Activated naive CD4-positive, alpha-beta T cell treated with anti-CD3 and anti-CD28 coated beads, Interleukin-2, amount 50 U/mL, for 16 hours (primary cell): Measurements from ENCODE around the gene KRT79.

Source experiments
- DNase-seq: peaks from one replicate; pipeline ENCODE4 v3.0.0-alpha.2; 2020

Gene KRT79

DNA sequence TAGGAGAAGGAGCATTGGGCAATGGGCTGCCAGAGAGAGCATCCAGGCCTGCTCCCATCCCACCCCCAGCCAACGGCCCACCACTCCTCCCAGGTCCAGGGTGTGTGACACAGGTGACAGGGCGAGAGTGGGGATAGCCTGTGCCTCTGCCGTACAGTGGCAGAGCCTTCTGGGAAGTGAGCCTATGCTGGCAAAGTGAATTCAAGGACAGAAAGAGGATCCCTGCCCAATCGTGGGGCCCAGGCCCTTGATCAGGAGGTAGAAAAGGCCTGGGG lies 553 bp upstream of the KRT79 start:
- no peak for DNase-seq

DNA sequence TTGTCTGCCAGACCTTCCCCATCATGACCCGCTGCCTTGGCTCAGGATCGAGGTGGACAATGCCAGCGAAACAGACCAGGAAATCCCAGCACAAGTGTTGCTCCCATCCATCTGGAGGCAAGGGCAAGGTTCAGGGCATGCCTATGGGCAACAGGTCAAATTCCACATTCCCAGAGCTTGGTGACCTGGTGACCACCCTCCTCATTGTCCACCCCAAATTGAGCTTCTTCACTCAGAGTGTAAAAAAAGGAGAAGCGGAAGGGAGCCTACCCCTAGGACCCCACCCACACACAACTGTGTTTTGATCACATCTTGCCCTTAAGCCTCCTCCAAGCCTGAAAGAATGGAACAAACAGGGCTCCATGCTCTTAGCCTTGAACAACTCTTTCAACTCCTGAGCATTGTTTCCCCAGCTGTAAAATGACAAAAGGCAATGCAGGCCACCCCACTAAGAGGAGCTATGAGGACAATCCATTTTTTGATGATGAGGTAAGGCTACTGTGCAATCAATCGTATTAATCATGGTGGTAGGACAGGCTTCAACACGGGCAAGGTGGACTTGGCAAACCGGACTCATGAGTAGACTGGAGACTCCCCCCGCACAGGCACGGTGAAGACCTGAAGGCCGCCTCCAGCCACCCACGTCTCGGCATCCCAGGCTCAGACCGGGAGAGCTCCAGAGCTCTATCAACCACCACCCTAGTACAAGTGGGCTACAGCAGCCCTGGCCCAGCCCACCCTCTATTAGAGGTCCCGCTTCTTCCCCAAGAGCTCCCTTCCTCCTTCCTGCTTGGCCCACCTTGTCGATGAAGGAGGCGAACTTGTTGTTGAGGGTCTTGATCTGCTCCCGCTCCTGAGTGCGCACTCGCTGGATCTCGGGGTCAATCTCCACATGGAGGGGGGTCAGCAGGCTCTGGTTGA lies 866 bp downstream of the KRT79 start:
- no peak for DNase-seq

DNA sequence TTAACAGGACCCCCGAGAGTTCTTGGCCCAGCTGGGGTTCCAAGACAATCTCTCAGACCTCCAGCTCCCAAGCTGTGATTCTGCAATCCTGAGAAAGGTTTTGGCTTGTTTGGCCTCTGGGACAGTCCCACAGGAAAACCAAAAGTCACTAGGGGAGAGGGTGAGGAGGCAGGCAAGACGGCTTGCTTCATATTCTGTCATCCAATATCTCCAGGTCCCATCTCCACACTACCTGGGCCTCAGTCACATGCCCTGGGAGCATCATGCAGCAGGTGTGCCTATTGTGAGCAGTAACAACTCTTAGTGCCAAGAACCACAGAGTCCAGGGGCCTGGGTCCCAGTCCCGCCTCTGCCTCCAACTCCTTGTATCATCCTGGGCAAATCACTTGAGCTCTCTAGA lies 1.7 kb downstream of the KRT79 start:
- DNase-seq = no peak

DNA sequence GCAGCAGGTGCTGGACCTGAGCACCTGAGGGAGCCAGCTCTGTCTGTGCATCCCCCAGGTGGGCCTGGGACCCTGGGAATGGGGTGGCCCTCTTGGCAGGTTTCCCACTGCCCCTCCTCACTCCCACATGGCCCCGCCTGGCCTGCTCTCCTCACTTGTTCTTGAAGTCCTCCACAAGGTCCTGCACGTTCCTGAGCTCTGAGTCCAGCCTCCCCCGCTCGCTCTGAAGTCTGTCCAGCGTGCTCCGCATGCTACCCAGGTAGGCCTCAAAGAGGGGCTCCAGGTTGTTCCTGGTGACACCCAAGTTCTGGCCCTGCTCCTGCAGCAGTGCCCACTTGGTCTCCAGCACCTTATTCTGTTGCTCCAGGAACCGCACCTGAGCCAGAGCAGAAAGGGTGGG lies 2.9 kb downstream of the KRT79 start:
- no peak for DNase-seq

DNA sequence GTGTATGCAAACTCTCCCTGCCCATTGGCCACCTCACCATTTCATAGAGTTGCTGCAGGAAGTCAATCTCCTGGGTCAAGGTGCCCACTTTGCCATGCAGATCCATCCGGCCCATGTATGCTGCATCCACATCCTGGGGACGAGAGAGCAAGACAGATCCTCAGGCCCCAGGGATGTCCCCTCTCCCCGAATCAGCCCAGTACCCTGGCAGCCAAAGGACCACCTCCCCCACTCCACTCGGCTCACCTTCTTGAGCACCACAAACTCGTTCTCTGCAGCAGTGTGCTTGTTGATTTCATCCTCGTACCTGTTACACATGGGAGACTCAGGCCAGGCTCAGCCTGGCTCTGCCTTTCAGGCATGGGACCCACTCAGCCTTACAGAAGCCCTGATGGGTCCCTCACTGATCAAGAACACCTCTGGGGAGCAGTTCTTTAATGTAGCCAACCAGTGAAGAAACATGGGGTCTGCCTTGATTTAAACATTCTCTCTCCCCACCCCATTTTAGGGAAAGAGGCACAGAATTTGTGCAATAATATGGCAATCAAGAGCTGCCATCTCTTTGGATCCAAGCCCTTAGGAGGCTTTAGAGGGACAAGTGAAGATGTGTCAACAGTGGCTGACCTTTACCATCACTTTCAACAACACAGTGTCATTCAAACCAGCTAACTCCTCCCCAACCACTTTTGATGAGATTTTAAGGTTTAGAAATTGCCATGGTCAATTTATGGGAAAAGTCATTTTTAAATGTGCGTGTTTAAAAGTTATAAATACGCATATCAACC lies 3.9 kb downstream of the KRT79 start:
- no peak for DNase-seq

DNA sequence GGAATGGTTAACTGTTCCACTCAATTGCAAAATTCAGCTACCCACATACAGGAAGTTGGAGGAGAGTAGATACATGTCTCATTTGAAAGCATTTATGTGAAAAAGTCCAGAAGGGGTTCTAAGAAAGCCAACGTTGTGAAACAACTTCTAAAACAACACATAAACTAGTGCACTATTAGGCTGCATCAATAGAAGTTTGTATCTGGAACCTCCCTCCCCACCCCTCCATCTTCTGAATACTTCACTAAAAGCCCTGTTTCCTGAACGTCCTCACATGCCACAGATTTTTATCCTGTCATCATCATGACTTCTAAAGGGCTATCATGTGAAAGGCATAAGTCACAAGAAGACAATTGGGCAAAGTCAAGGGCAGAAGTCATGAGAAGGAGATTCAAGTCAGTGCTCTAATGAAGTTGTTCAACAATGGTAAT lies 5.5 kb downstream of the KRT79 start:
- no peak for DNase-seq

DNA sequence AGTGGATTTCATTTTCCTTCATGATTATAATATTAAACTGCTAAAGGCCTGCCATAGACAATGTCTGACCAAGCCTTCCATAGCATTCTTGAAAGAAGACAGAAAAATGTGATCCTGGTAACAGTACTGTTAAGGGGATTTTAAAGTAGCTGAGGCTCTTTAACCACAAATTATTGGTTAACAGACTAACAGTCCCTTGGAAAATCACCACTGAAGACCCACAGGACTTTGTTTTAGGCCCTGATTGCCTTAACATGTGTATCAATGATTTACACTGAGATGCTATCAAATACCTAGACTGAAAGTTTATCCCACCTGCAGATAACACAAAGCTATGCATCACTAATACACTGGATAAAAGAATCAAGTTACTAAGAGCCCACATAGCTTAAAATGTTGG lies 6.0 kb downstream of the KRT79 start:
- DNase-seq = no peak

DNA sequence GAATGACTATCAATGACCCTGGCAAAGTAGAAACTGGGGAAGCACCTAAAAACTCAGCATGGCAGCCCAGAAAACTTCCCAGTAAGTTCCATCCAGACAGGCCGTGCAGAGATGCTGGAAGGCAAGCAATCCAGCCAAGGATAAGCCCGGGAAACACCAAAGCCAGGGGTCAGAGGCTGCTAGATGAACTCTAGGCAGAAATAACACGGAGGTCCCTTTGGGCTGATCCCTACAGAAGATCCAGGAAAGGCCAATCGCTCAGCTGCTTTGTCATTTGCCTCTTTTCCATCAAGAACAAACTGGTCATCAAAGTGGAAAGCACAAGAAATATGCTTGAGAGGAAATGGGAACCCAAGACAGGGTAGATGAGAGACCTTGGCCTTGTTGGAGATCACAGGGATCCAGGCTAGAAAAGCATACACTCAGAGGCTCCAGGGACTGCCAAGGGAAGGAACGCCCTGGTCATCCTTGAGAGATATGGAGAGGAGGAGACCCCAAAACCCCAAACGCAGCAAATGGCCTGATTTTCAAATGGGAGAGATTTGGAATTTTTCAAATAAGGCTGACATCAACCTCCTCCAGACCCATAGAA lies 6.5 kb downstream of the KRT79 start:
- DNase-seq = no peak

DNA sequence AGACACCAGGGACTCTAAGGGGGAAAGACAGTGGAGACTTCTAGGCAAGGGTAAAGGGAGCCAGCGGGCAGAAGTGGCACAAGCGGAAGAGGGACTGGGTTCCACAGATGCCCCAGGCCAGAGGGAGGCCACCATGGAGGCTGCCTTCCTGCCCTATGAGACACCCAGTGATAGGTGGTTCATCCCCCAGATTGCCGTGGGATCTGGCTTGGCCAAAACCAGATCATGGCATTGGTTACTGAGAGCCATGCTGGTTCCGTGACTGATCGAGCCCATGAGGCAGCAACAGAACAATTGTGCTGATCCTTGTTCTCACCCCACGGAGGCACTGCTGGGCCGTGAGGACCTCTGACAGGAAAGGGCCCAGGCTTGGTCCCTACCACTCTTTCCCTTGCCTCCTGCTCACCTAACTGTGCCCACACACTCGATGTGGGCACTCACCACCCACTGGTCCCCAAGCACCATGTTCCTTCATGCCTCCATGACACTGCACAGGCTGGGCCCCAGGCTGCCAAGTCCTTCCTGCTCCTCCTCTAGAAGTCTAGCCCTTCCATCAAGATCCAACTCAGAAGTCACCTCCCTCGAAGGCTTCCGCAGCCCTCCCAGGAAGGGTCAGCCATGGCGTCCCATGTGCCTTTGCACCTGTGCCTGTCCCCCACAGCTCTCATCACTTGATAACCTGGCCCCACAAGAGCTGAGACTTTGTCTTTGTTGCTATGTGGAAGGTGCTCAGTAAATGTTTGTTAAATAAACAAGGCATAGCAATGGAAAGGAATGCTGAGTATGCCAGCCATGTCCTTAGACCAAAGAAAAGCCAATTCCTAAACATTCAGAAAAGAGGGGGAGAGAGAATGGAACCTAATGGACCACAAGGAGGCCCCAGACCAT lies 7.3 kb downstream of the KRT79 start:
- DNase-seq = no peak

DNA sequence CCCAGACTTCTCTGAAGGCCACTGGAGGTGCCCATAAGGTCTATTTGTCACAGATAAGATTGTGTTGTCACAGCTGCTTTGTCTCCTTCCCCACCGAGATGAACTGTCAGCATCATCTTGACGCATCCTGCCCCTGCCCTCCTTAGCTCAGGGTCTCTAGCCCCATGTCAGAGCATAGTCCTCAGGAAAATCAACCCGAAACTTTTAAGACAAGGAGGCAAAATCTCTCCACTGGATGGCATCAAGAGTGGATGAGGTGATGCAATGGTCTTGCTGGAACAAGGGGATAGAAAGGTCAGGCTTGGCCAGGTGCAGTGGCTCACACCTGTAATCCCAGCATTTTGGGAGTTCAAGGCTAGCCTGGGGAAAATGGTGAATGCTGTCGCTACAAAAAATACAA lies 8.2 kb downstream of the KRT79 start:
- DNase-seq = no peak

DNA sequence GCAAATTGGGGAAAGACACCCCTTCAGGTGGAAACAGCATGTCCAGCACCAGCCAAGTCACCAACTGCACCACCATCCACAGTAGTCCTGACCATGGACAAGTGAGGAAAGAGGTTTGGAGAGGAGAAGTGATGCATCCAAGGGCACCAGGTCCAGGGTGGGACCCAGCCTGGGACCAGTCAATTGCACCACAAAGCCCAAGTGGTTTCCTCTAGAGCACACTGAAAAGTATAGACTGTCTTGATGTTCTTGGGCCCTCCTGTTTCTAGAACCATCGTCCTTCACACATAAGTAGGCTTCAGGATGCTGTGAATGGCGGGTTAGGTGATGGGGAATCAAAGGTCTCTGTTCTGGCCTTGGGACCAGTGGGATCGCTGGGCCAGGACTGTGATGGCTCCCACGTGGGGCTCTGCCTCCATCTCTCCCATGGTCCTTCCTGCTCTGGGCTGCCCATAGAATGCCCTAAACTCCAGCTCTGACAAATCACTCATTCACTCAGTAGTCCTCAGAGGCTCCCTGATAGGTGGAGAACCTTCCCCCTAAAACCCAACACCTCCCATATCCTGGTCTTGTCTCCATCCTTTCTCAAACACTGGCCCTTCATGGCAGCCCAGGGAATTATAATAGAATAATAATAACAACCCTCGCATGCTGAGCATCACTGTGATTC lies 9.2 kb downstream of the KRT79 start:
- no peak for DNase-seq

DNA sequence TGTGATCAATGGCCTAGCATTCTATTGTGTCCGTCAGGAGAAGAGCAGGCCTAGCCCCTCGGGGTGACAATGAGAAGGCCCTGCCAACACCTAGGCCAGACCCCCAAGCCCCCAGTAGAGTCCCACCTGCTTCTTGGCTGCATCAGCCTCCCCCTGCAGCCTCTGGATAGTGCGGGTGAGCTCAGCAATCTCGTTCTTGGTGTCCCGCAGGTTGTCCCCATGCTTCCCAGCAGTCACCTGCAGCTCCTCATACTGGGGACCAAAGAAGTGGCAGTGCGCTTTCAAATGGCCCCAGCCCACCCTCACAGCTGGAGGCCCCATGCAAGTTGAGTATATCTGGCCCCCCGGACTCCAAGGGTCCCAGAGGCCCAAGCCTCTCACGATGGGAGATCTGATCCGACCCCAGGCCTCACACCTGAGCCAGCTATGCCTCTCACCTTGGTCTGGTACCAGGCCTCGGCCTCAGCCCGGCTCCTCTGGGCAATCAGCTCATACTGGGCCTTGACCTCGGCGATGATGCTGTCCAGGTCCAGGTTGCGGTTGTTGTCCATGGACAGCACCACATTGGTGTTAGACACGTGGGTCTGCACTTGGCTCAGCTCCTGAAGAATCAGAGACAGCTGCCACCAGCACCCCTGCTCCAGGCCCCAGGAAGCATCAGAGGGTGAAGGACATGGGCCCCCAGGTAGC lies 10.2 kb downstream of the KRT79 start:
- DNase-seq = no peak

DNA sequence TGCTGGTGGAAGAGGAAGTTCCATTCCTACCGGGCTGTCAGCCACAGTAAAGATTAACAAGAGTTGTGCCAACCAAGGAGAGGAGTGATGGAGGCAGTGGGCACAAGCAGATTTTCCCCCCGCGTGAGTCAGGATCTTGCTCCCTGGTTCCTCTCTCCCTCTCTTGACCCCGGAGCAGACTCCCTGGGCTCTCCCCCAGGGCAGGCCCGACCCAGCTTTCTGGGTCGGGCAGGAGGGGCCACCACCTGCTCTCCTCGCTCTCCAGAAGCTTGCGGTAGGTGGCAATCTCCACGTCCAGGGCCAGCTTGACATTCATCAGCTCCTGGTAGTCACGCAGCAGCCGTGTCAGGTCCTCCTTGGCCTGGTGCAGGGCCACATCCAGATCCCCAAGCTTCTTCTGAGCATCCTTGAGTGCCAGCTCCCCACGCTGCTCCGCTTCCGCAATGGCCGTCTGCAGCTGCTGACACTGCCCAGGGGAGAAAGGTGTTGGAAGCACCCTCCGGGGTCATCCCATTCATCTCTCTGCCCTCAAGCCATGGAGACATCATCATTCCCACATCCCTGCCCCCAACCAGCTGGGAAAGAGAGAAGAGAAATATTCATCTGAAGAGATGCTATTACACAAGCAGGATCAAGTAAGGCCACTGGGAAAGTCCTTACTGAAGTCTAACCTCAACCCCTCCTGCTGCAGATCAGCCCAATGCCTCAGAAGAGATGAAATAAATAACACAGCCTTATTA lies 11.2 kb downstream of the KRT79 start:
- no peak for DNase-seq

DNA sequence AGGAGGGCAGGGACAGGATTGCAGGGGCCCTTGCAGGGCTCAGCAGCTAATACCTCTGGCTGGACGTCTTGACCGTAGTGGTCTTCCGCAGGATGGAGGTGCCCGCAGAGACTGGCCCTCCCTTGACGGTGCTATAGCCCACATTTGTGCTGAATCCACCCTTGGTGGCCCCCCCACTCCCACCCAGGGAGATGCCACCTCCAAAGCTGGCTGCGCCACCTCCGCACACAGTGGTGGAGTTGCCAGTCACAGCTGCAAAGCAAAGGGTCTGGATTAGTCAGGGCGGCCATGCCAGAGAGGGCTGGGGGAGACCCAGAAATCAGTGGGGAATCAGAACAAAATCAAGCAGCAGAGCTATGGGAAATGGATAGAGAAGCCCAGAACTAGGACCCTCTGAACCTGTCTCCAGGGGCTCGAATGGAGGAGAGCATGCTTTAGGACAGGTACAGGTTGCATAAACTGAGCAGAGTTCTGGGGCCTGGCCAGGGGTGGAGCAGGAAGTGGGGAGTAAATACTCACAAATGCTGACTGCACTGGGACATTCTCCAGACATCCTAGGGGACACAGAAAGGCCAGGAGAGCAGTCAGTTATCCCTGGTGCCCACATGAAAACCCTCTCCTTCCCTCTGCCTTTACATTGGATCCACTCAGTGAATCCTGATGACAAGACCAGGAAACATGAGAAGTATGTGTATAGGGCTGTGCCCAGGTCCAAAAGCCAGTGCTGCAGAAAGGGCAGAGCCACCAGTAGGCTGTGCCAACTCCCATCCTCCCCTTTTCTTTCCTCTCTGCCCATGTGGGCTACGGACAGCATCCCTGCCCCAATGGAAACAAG lies 12.1 kb downstream of the KRT79 start:
- no peak for DNase-seq

DNA sequence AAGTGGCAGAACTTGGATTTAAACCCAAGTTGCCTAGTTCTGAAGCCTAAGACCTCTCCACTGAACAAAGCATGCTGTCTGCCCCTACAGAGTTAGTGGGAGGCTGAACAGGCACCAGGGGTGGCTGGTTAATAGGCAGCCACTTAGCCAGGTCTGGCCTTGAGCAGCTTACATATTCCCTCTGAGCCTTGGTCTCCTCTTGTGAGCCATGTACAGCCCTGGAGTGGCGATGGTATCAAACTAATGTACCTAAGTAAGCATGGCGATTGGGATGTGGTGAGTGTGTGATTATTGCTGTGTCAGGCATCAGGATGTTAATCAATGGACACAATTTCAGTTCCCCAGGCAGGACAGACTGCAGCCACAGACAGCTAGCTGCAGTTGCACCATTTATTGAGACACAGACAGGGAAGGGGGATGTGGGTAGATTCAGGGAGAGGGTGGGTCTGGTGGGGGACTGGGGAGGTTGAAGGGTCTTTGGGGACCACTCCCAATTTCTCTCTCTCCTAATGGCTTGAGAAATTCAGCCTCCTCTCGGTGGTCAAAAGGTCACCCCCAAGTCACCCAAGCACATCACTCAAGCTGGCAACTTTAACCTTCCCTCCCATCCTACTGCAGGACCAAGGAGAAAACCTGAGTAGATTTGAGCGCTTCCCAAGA lies 12.9 kb downstream of the KRT79 start:
- no peak for DNase-seq

DNA sequence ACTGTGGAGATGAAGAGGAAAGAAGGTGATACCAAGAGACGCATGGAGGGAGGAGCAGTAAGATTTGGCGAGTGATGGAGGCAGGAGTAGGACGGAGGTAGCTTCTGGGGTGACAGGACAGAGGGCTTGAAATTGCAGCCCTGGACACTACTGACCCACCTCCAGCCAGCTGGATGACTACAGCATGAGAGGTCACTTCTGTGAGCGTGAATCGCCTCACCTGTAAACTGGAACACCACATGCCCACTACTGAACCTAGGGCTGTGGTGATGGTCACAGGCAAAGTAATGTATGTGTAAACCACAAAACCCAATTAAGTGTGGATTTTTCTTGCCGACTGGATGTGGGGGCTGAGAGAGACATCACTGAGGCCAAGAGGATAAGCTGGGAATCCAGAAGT lies 13.6 kb downstream of the KRT79 start:
- DNase-seq = no peak

DNA sequence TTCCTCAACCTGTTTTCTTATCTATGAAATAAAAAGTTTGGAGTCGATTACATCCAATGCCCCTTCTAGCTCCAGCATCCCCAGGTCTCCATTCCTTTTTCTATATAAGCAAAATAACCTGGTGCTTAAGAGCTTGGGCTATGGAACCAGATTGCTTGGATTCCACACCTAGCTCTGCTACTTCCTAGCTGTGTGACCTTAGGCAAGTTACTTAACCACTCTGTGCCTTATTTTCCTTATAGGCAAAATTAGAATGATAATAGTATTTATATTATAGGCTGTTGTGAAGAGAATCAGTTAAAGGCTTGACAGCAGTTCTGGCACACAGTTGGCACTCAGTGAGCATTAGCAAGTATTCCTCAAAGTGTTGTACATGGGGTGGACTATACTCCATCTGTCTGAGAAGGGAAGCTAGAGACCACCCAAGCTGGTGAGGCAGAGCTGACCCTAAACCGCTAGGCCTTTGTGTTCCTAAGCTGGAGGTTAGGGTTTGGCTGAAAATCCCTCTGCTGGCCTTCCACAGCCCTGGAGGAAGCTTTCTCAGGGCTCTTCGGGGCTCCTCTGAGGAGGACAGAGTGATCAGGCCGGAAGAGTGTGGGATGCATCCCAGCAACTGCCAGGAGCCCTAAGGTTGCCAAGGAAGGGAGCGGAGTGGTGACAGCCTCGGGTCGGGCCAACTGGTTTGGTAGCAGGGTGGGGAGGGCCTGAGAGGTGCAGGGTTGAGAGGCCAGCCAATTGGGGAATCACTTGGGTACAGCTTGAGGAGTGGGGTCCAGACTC lies 14.2 kb downstream of the KRT79 start:
- no peak for DNase-seq

DNA sequence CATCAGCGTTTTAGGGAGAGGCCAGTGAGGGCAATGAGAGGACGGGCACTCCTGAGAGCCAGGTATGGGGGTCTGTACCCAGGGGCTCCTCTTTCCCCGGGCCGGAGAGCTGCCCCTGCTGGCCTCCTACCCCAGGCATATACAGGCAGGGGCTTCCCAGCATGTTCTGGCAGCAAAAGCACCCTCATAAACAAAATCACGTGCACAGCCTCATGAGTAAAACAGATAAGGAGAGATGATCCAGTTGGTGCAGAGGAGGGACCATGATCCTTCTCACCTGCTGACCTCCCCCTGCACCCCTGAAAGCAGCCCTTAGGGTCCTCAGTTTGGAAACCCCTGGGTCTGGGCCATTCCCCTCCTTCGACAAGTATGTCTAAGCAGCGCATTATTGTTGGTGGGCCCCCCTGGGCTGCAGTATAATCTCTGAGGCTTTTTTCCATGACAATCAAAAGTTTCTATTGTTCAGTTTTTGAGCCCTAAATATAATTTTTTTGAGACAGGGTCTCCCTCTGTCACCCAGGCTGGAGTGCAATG lies 15.2 kb downstream of the KRT79 start:
- no peak for DNase-seq
